Natural killer cell (primary cell): ENCODE results near the gene ADAM10. TPM values are rescaled to one million over a fixed set of nuclear protein-coding genes. Genes with fewer than 3 reads are reported as not detected.

Experiments
- ATAC-seq, 3 donors: fragments of 150-1000 bp in 2 of 3; fragments of 200-7000 bp in 1 of 3; cut with Tn5 transposase; 1 replicate in 1 of 3; 2 replicates in 2 of 3; pipeline ENCODE4 v1.10.0; 2021; ENCODE audit warnings: mild to moderate bottlenecking in 2 of 3, moderate library complexity in 2 of 3
- DNase-seq, 2 donors: peaks; one replicate each; pipeline versions ENCODE4 v3.0.0 to v3.0.0-alpha.2; 2013 to 2021; ENCODE audit warnings: mixed read lengths in 1 of 2
- H3K27ac ChIP-seq: one replicate; pipeline ENCODE4 v1.5.1; 2013; ENCODE audit warnings: mild to moderate bottlenecking, low read length
- H3K27me3 ChIP-seq: one replicate; pipeline ENCODE4 v1.6.1; 2013; ENCODE audit warnings: low read length; ENCODE audit not compliant: control insufficient read depth, insufficient read depth
- H3K36me3 ChIP-seq: one replicate; pipeline ENCODE4 v1.6.1; 2013; ENCODE audit warnings: low read length; ENCODE audit not compliant: control insufficient read depth, insufficient read depth
- H3K4me1 ChIP-seq: one replicate; pipeline ENCODE4 v1.6.1; 2013; ENCODE audit warnings: low read length; ENCODE audit not compliant: control insufficient read depth, insufficient read depth
- H3K4me3 ChIP-seq: one replicate; pipeline ENCODE4 v1.5.1; 2013; ENCODE audit warnings: low read length
- H3K9me3 ChIP-seq: one replicate; pipeline ENCODE4 v1.6.1; 2013; ENCODE audit warnings: low read length; ENCODE audit not compliant: control insufficient read depth, insufficient read depth
- H3K27ac Mint-ChIP-seq, 2 donors: one replicate each; pipeline ENCODE4 v1.8.0; 2022; ENCODE audit warnings: mild to moderate bottlenecking in 2 of 2, mixed read lengths in 2 of 2, moderate library complexity in 1 of 2
- H3K27me3 Mint-ChIP-seq, 2 donors: one replicate each; pipeline ENCODE4 v1.8.0; 2022; ENCODE audit warnings: low read depth in 2 of 2, mixed read lengths in 2 of 2
- H3K36me3 Mint-ChIP-seq: one replicate; pipeline ENCODE4 v1.8.0; 2022; ENCODE audit warnings: mixed read lengths
- H3K4me1 Mint-ChIP-seq, 2 donors: one replicate each; pipeline ENCODE4 v1.8.0; 2022; ENCODE audit warnings: mixed read lengths in 2 of 2
- H3K4me3 Mint-ChIP-seq: one replicate; pipeline ENCODE4 v1.8.0; 2022; ENCODE audit warnings: mild to moderate bottlenecking, moderate library complexity, mixed read lengths
- H3K9me3 Mint-ChIP-seq, 2 donors: one replicate each; pipeline ENCODE4 v1.8.0; 2022; ENCODE audit warnings: mixed read lengths in 2 of 2
- WGBS: methylation state at CpG from one replicate; pipeline ENCODE4 v1.1.7; 2013; ENCODE audit warnings: missing lambda C conversion rate; ENCODE audit not compliant: insufficient coverage; 5-methylcytosine and 5-hydroxymethylcytosine counted together
- intact Hi-C: fragments of 100-400 bp; cut with micrococcal nuclease; formaldehyde crosslinking; loops from one replicate; pipeline ENCODE4 v1.14.2; 2022
- total RNA-seq, 4 donors: library from RNA; stranded (reverse); fragments of 120-200 nt in 1 of 4; gene quantifications; one replicate each; pipeline versions ENCODE4 v1.2.3 to v1.2.4, GENCODE V29; 2013 to 2022
- TF ChIP-seq, protein P1 (sequence below): fragments of 200-600 bp; IDR thresholded peaks from one replicate; pipeline ENCODE4 v1.8.0; 2022; ENCODE audit warnings: antibody characterized with exemption

ADAM10 gene
- total RNA-seq, 3 donors from 2014 or later (not counting 1 experiment from before 2014, with no cell fraction given): 223 to 297 (median 259) TPM

DNA sequence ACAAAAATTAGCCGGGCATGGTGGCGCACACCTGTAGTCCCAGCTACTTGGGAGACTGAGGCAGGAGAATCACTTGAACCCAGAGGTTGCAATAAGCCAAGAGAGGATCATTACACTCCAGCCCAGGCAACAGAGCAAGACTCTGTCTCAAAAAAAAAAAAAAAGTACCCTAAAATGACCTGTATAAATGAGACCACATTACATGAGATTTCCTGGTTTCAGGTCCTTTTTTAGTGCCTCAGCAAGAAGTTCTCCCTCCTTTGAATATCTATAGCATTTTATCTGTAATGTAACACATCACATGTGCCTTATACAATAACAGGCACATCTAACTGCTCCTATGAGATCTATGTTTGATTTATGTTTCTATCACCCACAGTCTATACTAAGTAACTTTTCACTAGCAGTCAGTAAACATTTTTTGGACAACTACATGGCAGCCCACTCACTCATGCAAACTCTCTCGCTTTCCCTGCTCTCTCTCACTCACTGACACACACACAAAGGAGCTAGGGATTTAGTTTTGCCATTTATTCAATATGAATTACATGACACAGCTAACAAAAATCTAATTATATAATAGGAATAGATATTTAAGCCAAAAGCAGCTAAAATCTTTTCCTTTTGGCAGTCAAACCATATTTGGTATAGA, 34.1 kb downstream of the ADAM10 start:
- Histone ChIP-seq H3K9me3 (no peaks in the 10 kb centered on the region), H3K4me1 (peaks cover under 1% of the 10 kb centered on the region), H3K27me3 (no peaks in the 10 kb centered on the region), H3K4me3 (no peak overlapping the region), H3K36me3 (peaks cover 23% of the 10 kb centered on the region), H3K27ac (no peak overlapping the region)
- H3K4me1 Mint-ChIP-seq: peaks cover 28 to 41% of the 10 kb centered on the region in 2 donors
- no peak overlapping the region for H3K4me3 Mint-ChIP-seq
- intact Hi-C loops: no loop called here
- no peaks in the 10 kb centered on the region for H3K36me3 Mint-ChIP-seq
- no peaks in the 10 kb centered on the region for H3K27me3 Mint-ChIP-seq
- TF ChIP-seq, protein P1, sequence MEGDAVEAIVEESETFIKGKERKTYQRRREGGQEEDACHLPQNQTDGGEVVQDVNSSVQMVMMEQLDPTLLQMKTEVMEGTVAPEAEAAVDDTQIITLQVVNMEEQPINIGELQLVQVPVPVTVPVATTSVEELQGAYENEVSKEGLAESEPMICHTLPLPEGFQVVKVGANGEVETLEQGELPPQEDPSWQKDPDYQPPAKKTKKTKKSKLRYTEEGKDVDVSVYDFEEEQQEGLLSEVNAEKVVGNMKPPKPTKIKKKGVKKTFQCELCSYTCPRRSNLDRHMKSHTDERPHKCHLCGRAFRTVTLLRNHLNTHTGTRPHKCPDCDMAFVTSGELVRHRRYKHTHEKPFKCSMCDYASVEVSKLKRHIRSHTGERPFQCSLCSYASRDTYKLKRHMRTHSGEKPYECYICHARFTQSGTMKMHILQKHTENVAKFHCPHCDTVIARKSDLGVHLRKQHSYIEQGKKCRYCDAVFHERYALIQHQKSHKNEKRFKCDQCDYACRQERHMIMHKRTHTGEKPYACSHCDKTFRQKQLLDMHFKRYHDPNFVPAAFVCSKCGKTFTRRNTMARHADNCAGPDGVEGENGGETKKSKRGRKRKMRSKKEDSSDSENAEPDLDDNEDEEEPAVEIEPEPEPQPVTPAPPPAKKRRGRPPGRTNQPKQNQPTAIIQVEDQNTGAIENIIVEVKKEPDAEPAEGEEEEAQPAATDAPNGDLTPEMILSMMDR: no peak
- ATAC-seq: no peak
- H3K27ac Mint-ChIP-seq: peak overlapping the region in 1 of 2 donors; percentile 20
- DNase-seq: no peak
- 96% methylated on average over 3 of the region's 3 CpGs for WGBS
- no peaks in the 10 kb centered on the region for H3K9me3 Mint-ChIP-seq

DNA sequence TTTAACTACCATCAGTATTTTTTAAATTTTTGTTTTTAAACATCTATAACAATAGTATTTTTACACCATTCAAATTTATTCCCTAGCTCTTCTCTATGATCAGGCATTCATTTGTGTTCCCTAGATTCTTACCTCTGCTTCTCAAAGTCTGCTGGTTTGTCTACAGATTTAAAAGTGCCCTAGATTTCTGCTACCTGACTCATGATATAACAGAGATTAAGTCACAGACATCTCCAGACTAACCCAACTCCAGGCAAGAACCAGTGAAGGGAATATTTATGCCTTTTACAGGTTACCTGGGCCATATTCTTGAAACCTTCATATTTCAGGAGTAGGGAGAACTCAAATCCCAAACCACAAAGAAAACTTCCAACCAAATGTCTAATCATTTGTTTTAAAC, 38.8 kb downstream of the ADAM10 start:
- intact Hi-C loops: no loop called here
- Histone ChIP-seq H3K27ac (no peak overlapping the region), H3K27me3 (no peaks in the 10 kb centered on the region), H3K36me3 (peaks cover 9% of the 10 kb centered on the region), H3K4me1 (no peaks in the 10 kb centered on the region), H3K9me3 (no peaks in the 10 kb centered on the region), H3K4me3 (no peak overlapping the region)
- peak overlapping the region in 1 of 2 donors; percentile 40 for H3K27ac Mint-ChIP-seq
- ATAC-seq (no peak), DNase-seq (no peak)
- H3K4me1 Mint-ChIP-seq: peaks cover 20 to 29% of the 10 kb centered on the region in 2 donors
- no peaks in the 10 kb centered on the region for H3K36me3 Mint-ChIP-seq
- TF ChIP-seq, protein P1: no peak
- no peak overlapping the region for H3K4me3 Mint-ChIP-seq
- no peaks in the 10 kb centered on the region for H3K27me3 Mint-ChIP-seq
- no peaks in the 10 kb centered on the region for H3K9me3 Mint-ChIP-seq

DNA sequence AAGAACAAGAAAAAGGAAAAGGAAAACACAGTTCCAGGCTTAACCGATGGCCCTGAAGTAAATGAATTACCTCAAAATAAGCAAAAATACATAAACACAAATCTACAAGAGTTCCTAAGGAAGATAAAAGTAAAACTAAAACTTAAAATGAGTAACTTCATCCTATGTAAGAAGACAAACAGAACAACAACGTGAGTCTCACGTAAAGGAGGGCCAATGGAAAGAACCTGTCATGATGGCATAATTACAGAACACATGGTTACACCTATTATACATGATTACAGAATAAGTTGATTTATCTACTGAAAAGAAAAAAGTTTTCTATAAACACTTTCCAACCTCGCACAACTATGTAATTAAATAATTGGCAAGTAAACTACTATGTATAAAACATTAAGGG, 42.1 kb downstream of the ADAM10 start:
- Histone ChIP-seq H3K9me3 (no peaks in the 10 kb centered on the region), H3K4me1 (no peaks in the 10 kb centered on the region), H3K27me3 (no peaks in the 10 kb centered on the region), H3K4me3 (no peak overlapping the region), H3K36me3 (peaks cover 5% of the 10 kb centered on the region), H3K27ac (no peak overlapping the region)
- WGBS: no CpG with 5 or more reads among the region's 4 CpGs
- H3K9me3 Mint-ChIP-seq: no peaks in the 10 kb centered on the region
- H3K36me3 Mint-ChIP-seq: no peaks in the 10 kb centered on the region
- peaks cover 39 to 53% of the 10 kb centered on the region in 2 donors for H3K4me1 Mint-ChIP-seq
- H3K27me3 Mint-ChIP-seq: no peaks in the 10 kb centered on the region
- no peak overlapping the region for H3K4me3 Mint-ChIP-seq
- peak overlapping the region; percentile 53 to 58 for H3K27ac Mint-ChIP-seq
- intact Hi-C loops: no loop called here
- ATAC-seq (no peak), DNase-seq (no peak)
- TF ChIP-seq, protein P1: no peak

DNA sequence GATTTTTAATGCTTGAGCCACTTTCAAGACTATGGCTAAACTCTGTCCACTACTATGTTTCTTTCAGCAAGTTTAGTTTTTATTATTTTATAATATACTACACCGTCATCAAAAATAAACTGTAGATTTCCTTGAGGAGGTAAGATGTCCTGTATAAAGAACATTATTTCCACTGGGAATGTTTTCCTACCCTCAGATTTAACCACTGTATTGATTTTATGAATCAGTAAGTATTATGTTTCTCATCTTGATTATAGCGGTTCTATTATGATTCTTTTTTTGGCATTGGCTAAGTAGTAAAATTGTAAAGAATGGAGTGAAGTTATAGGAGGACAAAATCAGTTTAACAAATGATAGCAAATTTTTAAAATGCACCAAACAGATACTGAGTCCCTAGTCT, 44.4 kb downstream of the ADAM10 start:
- Histone ChIP-seq H3K4me1 (no peaks in the 10 kb centered on the region), H3K27me3 (no peaks in the 10 kb centered on the region), H3K9me3 (no peaks in the 10 kb centered on the region), H3K27ac (no peak overlapping the region), H3K36me3 (peaks cover 4% of the 10 kb centered on the region), H3K4me3 (no peak overlapping the region)
- DNase-seq (no peak), ATAC-seq (no peak)
- Mint-ChIP-seq H3K36me3 (no peaks in the 10 kb centered on the region), H3K4me3 (no peak overlapping the region), H3K4me1 (peaks cover 45 to 70% of the 10 kb centered on the region in 2 donors), H3K9me3 (no peaks in the 10 kb centered on the region), H3K27me3 (no peaks in the 10 kb centered on the region), H3K27ac (peak overlapping the region in 1 of 2 donors; percentile 50)
- intact Hi-C loops: no loop called here
- TF ChIP-seq, protein P1: no peak
- 100% methylated on average over 1 of the region's 2 CpGs for WGBS
